AG09309 (cell line): ENCODE measurements around the gene VSTM2A.
A peak's percentile ranks its signal among the peaks of the same experiment; 100 is the strongest.

ENCODE experiments used
- DNase-seq: peaks from one replicate; pipeline ENCODE4 v3.0.0-alpha.2; 2010; ENCODE audit warnings: low read depth
- H3K4me3 ChIP-seq: 2 replicates; pipeline ENCODE4 v1.5.1; 2011; ENCODE audit warnings: mild to moderate bottlenecking, low read depth, low read length, moderate library complexity; ENCODE audit not compliant: control insufficient read depth
- CTCF ChIP-seq: IDR thresholded peaks from 2 replicates; pipeline ENCODE4 v1.5.1; 2011; ENCODE audit warnings: mild to moderate bottlenecking, low read depth, low read length, inconsistent platforms; ENCODE audit not compliant: insufficient read depth, control insufficient read depth; ENCODE audit errors: missing control alignments

VSTM2A gene

GRCh38 chr7:54545241-54545563, 3.0 kb downstream of the VSTM2A start:
- DNase-seq = no peak
- no peak for TF ChIP-seq CTCF
- no peak overlapping the region for H3K4me3 ChIP-seq

GRCh38 chr7:54546081-54546985, 4.2 kb downstream of the VSTM2A start:
- TF ChIP-seq CTCF = peak; percentile 5
- no peak overlapping the region for H3K4me3 ChIP-seq
- no peak for DNase-seq

GRCh38 chr7:54546986-54547314, 4.8 kb downstream of the VSTM2A start:
- no peak for TF ChIP-seq CTCF
- no peak overlapping the region for H3K4me3 ChIP-seq
- DNase-seq = no peak

- TF ChIP-seq CTCF = no peak
- H3K4me3 ChIP-seq = no peak overlapping the region
- no peak for DNase-seq
Measured at GRCh38 chr7:54550471-54550870, 8.3 kb downstream of the VSTM2A start.

- DNase-seq = no peak
- H3K4me3 ChIP-seq = no peak overlapping the region
- no peak for TF ChIP-seq CTCF
Measured at GRCh38 chr7:54556121-54556520, 13.9 kb downstream of the VSTM2A start.

GRCh38 chr7:54559401-54559800, 17.2 kb downstream of the VSTM2A start:
- no peak for DNase-seq
- TF ChIP-seq CTCF = no peak
- no peak overlapping the region for H3K4me3 ChIP-seq
